Activated CD8-positive, alpha-beta memory T cell treated with anti-CD3 and anti-CD28 coated beads for 24 hours (primary cell): ENCODE results near the gene SGCD.

Experiments used
- DNase-seq: peaks from one replicate; pipeline ENCODE4 v3.0.0-alpha.2; 2020

Gene SGCD

DNA sequence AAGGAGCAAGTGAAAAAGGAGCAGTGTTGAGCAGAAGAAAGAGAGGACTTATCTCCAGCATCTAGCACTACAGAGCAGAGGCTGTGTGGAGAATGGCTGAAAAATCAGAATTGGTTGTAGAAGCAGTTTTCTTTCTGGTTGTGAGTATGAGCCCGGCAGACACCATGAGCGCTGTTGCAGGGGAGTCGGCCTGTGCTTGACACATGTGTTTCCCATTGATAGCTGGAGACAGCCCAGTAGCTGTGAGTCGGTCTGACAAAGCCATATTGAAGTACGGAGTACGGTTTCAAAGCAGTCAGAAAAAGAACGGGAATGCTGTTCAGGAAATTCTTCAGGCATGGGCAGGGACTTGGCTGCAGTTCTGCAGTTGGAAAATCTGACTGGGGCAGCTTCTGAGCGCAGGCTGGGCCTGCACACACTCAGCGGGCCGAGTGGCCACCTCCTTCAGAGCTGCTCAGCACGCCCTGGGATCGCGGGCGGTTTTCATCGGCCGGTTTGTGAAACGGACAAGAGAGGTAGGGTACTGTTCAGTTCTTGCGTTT, at the start of gene SGCD:
Gene SGCD, plus strand, starts transcription at position 447 of the 542 bp plus-strand sequence.
- DNase-seq = no peak

DNA sequence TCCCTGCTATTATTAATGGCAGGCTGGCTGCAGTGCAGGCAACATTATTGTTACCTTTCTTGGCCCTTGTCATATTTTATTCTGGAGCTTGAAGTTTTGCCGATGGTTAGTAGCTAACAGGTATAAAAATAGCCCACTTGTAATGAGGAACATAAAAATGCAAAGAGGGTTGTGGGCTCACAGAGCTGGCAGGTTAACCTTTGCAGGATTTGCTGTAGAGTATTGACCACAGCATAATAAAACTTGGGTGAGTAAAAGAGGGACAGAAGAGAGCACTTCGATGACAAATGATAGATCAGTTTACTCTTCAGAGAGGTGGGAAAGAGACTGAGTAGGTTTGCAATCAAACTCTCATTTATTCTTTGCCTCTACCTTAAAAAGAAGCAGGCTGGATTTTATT, 49.7 kb upstream of the SGCD start:
- DNase-seq = no peak

DNA sequence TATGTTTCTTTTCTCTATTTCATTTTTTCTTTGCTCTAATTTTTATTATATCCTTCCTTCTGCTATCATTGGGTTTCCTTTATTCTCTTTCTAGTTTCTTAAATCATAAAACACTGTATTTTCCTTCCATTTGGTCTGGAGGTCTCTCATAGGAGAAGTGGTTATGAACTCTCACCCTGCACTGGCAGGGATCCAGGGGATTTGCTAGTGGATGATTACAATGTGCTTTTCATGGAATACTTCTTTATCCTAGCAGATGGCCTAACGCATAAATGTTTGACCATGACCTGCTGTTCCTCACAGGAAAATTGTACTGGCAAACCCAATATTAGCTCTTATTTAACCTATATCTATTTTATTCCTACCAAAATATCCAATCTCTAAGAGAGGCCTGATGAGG, 31.5 kb upstream of the SGCD start:
- DNase-seq = no peak

DNA sequence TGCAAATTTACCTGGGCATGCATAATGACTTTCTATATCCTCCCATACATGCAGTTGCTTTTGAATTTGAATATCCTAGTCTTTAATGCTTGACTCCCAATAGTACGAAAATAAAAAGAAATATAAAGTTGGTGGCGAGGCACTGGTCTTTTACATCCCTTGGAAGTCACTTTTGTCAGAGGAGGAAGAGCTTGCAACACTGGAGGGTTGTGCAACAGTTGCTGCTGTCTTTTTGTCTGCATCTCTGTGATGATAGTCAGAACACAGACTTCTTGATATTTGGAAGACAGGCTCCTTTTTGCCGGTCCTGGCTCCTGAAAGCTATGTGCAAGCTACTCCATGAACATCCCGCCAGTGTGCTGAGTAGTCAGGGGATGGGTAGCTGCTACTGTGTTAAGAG, 16.8 kb upstream of the SGCD start:
- no peak for DNase-seq

DNA sequence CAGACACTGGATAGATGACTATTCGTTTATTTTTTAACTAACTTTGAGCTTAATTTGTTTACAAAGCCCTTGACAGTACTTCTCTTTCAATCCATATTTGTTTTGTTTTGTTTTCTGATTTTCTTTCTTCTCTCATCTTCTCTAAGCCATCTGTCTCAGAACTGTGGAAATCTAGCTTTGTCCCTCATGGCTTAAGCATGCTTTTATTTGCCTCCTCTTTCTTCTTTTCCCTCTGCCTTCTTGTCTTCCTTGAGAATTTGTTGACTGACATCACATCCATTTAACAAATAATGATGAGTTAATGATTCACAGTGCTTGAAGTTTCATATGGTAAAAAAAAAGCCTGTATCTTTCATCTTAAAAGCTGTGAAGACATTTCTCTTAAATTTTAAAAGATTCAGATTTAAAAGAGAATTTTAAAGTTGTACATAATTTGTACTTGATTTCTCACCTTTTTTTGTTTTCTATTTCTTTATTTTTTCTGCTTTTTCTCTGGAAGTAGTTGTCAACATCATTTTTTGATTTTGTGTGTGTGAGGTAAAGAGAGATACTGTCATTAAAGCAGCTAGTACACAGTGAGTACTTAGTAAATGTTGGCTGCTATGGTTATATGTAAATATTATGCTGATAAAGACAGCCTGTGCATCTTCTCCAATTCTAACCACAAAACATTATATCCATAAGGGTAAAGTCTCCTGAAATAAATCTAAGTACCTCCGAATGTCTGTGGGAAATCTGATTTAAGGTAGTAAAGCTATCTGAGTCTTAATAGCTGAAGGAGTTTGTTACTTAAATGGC, 13.9 kb upstream of the SGCD start:
- DNase-seq = no peak

DNA sequence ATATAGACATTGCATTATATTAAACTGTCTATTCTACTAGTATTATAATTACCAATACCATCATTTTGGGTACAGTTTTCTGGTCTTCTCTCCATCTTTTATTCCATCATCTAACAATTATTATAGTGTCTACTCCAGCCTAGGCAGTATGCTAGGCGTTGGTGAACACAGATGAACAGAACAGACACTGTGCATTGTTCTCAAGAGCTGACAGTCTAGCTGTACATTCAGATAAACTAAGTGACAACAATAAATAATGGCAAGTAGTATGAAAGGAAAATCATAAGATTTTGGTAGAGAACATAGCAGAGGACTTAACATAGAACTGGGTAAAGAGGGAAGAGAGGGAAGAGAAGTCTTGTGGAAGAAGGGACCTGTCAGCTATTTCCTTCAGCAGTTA, 12.5 kb upstream of the SGCD start:
- no peak for DNase-seq

DNA sequence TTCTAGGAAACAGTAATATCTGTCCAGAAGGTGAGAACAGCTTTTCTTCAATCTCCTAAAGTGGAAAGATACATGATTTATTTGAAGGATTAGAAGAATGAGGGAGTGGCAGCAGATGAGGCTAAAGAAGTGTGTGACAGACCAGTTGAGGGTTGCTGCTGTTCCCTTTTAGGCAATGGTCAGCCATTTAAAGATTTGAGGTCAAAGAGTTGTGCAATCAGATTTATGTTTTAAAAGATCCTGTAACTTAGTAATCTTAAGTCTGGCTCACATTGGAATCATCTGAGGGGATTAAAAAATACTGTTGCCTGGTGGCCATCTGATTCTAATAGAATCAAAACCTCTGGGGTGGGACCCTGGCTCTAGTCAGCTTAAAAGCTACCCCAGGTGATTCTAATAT, 4.3 kb upstream of the SGCD start:
- no peak for DNase-seq

DNA sequence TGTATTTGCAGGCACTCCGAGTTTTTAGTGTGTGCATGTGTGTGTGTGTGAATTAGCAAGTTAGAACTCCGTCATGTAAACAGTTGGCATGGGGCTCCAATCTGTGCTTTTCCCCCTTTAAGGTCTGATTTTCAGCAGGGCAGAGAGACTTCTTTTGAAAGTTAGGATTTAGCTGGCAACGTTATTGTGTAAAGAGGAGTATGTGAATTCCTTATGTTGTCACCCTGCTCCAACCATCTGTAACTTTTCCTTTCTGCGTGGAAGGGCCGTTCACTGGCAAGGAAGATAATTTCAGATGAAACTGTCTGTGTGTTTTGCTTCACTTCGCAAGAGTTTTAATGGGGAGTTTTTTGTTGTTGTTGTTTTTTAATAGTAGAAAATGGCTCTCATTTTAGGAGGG, 332 bp downstream of the SGCD start:
- no peak for DNase-seq

DNA sequence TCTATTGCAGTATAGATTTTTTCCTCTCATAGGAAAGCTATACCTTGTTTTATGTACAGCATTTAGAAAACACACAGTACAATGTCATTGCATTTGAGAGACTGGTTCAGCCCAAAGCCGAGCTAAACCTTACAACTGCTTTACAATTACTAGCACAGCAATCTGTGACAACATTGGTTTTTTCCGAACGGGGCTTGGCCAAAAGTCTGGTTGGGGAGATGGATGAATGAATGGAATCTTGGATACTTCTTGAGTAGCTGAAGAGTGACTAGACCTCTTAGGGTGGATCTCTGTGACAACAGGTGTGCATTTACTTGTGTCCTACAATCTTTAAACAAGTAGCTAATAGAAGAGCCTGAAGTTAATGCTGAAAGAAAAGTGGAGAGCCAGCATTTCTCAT, 1.2 kb downstream of the SGCD start:
- no peak for DNase-seq

DNA sequence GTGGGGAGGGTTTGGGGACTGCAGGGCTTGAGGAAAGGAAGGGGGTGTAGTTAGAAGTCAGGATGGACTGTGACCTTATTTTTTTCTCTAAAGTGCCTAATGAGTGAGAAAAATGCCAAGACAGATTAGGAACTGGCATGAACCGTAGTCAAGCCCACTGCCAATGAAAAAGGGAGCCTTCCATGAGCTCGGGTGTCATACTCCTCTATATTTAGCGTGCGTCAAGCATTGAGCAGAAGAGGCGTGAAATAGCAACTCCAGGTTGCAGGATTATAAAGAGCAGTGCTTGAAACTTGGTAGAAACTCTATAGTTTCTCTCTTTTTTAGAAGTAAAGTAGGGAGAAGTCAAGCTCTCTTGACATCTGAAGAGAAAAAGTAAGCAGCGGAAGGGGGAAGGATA, 1.8 kb downstream of the SGCD start:
- DNase-seq = no peak

DNA sequence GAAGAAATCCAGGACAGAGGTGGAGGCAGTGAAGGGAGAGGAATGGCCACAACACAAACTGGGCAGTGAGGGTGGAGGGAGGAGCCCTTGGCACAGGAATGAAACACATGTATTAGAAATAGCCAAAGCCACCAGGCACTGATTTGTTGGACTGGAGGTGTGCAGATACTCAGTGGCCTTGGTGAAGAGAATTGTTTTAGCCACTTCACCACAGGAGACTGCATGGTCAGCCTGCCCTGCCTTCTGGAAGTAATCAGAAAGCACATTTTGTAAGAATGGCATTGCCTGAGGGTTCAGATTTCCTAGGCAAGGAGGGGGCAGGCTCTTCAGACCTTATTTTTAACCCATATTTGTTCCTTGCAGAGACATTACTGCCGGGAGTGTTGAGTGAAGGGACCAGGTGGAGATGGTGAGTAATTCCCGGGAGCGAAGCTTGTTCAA, 2.2 kb downstream of the SGCD start:
- no peak for DNase-seq

DNA sequence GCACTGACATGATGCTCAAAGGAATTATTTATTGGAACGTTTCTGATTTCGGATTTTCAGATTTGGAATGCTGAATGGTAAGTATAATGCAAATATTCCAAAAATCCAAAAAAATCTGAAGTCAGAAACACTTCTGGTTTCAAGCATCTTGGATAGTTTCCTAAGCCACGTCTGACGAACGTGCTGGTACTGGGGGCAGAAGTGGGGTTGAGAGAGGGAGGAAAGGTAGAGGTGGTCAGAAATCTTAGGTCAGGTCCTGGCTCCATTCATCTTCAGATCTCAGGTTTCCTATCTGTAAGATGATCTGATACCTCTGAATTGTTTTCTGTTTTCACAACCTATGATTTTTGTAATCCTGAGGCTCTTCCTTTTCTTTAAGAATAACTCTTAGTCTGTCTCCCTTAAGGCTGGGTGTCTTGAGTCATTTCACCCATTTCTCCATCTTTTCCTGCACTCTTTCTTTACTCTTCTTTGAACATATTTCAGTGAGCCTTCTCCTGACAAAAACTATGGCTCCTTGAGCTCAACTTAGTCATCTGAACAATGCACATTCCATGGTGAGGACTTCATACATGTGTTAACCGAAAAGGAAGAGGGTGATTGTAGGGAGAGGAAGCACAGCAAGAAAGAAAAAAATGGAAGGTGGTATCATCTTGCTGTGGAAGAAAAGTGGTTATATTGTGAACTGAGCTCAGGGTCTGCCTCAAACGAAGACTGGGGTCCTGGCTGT, 3.3 kb downstream of the SGCD start:
- no peak for DNase-seq

DNA sequence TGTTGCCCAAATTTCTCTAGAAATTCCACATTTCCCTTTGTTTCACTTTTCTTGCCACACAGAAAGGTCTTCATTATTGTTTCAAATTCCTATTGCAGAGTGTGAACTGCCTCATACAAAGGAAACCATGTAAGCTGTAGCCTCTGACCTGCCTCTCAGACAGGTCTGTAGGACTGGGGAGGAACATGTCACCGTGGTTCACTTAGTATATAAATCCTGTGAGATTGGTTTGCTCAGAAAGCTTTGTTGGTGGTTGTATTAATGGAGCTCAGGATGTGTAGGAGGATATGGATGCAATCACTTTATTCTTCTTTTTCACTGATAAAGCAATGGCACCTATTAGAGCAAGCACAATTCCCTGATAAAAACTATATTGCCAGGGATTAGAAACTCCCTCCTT, 4.2 kb downstream of the SGCD start:
- no peak for DNase-seq

DNA sequence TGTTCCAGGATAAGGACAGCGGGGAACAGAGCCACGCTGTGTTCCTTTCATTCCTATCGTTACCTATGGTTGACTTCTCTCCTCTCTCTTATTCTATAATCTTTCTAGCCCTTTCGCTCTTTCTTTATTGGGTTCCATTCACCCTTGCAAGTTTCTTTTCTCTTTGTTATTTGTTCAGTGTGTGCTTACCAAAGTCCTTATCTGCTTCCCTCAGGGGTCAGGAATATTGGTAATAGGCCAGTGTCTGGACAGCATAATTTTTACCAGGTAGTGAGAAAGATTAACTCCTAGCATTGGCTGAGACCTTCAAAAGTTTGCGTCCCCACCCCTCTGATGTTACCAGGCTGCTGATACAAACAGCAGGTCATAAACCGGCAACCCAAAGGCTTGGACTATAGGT, 4.9 kb downstream of the SGCD start:
- no peak for DNase-seq

DNA sequence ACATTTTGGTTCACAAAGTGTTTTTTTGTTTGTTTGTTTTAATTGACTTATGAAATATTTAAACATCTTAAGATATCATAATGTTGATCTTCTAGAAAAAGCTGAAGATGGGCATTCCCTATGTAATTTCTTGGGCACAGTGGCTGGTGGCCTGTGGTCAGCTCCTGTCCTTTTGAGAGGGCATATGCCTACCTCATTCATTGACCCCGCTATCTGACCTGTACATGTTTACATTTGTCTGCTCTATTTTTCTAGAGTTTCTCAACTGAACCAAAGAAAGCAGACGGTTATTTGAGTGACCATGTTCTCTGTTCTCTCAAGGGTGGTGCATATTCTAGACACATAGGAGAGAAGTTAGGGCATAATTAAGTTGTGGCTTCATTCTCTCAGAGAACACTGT, 5.3 kb downstream of the SGCD start:
- DNase-seq = no peak

DNA sequence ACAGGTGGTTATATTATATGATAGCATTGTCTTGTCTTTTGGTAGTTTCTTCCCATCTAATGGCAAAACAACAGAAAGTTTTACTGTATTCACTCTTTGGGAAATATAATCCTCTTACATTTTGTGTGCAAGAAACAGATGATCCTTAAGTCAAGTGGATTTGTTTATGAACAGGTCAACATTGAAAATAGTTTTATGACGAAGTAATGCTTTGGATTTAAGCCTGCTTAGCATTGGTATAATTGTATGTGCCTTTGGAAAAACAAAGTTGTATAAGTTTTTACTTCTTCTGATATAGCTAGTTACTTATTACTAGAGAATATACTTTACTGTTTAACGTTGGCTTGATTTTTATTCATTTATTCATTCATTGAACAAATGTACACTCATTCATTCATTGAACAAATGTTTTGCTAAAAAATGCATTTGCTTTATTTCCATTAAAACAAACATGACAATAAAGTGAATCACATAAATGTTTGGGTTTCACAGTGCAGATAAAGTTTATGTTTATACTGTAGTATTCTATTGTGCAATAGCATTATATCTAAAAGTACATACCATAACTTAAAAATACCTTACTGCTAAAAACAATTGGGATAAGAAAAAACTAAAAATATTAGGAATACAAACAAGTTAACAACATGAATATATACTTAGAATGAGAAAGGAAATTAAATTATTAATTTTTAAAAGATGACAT, 12.3 kb downstream of the SGCD start:
- DNase-seq = no peak

DNA sequence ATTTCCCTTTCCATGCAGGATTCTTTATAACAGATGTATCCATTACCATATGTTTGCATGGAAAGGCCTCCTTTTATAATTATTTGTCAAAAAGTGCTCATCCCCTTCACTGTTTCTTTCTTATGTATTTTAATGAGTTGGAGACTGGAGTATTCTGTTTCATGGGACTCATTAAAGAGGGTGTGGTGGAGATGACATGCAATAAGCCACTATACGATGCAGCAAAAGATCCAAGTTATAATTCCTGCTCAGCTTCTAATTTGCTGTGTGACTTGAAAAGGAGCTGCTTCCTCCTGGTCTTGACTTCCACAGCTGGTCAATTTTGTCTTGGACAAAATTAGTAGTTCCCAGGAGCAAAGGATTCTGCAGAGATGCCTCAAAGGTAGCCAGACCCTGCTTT, 13.9 kb downstream of the SGCD start:
- no peak for DNase-seq

DNA sequence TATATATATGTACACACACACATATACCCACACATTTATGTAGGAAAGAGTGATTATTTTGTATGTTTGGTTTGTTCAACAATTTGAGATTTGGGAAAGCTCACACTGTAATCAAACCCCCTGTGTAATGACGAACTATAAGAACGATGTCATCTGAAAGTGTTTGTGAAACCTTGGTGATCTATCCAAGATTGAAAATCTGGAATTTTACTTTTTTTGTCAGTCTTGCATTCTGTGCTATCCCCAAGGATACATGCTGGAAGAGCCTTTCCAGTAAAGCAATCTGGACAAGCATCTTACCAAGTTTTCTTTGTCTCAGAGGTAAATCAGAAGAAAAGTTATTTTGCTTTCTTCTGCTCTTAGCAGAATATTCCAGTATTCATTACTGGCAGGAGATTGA, 23.3 kb downstream of the SGCD start:
- DNase-seq = no peak

DNA sequence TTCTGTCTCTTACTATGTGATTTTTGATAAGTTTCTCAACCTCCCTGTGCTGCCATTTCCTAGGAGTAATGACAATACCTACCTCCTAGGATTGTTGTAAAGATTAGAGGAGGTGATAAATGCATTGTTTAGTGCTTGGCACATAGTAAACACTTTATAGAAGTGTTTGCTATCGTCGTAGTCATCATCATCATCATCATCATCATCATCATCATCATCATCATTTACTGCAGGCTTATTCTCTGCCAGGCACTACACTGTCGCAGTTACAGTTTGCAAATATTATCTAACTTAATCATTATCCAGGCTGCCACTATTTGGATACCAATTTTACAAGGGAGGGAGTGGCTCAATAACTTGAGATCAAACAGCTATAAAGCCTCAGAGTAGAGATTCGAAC, 24.5 kb downstream of the SGCD start:
- DNase-seq = no peak

DNA sequence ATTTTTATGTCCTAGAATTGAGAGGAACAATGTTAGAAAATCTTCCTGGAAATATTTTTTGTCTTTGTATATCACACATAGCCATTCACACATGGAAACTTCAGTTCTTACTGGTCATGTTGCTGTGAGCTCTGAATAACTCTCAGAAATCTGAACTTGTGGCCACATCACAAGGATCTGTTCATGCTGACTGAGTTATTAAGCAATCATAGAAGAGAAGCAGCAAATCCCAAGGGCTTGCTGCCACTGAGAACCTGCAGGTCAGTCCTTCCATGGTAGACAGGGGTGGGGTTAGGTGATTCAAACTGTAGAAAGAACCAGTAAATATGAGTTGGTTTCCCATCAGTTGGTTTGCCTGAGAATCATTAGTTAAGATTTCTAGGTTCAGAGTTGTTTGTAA, 27.6 kb downstream of the SGCD start:
- DNase-seq = no peak

DNA sequence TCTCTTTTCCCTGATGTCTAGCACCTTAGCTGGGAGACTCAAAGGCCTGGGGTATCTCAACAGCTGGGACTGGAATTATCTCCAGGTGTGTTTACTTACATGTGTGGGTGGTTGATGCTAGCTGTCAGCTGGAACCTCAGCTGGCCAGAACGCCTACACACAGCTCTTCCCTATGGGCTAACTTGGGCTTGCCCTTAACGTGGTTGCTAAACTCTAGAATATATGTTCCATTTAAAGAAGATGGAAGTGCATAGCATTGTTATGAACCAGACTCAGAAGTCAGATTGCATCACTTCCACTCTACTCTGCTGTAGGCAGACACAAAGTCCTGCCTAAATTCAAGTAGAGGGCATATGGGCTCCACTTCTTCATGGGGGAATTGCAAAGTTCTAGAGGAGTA, 29.3 kb downstream of the SGCD start:
- DNase-seq = no peak

DNA sequence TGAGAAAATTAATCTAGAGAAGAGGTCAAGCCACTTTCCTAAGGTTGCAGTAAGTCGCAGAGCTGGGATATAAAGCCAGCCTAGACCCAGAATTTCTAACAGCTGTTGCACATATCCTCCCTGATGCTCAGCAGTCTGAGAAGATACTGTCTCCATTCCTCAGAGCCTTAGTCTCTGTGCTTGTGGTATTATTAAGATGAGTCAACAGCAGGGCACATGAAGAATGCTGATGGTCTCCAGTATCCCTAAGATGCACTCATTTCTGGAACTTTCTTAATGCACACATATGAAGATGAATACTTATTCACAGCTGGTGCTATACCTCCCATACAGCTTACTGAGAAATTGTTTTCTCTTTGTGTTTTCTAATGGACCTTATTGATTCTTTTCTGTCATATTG, 32.5 kb downstream of the SGCD start:
- no peak for DNase-seq

DNA sequence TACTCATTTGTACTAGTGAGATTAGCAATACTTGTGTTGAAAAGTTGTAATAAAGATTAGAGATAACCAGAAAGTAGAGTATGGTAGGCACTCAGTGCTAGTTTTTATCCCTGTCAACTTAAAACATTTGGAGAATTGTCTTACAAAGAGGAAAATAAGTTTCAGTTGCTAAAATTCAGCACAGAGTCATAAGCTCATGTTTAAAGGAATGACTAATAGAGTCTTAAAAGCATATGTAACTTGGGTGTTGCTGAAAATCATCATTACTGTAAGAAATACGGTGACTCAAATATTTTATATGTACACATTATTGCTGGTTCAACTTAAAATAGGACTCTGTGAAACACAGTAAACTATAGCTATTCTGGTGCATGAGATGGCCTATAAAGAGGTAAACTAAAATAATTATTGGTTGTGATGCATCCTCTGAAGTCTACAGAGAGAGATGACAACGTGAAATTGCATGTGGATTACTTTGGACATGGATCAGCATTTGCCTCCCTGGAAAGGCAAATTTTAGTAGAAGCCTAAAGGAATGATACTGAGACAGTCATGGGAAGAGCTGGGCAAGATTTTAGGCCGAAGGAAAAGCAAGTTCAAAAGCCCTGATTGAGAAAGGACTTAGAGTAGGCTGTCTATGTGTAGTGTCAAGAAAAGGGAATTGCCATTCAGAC, 34.6 kb downstream of the SGCD start:
- no peak for DNase-seq
